HuH-7 (cell line): ENCODE data around the gene MS4A8.

Experiments
- DNase-seq: peaks from one replicate; pipeline ENCODE4 v3.0.0; 2011; ENCODE audit warnings: low spot score

MS4A8 gene

DNA sequence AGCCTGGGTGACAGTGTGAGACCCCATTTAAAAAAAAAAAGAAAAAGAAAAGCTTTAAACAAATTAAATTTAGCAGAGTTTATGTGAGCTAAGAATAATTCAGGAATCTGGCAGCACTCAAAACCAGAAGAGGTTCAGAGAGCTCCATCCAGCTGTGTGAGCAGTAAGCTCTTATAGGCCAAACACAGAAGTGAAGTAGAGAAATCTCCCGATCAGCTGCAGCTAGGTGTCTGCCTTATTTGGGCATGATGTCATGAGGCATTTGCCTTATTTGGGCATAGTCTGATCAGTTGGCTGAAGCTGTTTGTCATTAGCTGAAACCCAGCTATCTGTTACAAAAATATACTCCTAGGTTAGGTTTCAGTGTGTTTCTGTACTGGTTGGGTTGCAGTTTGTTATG, 65.5 kb downstream of the MS4A8 start:
- no peak for DNase-seq

DNA sequence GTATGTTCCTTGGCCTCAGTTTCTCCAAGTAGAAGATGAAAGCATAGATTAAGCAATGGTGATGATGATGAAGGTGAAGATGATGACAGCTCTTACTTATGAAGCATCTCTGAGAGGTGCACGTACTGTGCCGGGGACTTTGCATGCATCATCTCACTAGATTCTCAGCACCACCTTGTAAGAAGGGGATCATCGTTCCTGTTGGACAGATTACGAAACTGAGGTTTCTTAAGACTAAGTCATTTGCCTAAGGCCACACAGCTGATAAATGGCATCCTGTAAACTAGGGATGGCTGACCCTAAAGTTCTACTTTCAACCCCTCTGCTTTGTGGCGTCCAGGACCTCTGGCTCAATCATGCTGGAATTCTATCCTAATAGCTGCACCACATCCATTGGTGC, 65.9 kb downstream of the MS4A8 start:
- DNase-seq: no peak
